ENCODE data around the gene HEATR1.
A peak's percentile ranks its signal among the peaks of the same experiment; 100 is the strongest.
"Not testable (repeated sequence)": the region's sequence is repeated elsewhere in the genome, so short reads cannot be mapped to it uniquely, and the experiment has no call there.

The HEATR1 gene

DNA sequence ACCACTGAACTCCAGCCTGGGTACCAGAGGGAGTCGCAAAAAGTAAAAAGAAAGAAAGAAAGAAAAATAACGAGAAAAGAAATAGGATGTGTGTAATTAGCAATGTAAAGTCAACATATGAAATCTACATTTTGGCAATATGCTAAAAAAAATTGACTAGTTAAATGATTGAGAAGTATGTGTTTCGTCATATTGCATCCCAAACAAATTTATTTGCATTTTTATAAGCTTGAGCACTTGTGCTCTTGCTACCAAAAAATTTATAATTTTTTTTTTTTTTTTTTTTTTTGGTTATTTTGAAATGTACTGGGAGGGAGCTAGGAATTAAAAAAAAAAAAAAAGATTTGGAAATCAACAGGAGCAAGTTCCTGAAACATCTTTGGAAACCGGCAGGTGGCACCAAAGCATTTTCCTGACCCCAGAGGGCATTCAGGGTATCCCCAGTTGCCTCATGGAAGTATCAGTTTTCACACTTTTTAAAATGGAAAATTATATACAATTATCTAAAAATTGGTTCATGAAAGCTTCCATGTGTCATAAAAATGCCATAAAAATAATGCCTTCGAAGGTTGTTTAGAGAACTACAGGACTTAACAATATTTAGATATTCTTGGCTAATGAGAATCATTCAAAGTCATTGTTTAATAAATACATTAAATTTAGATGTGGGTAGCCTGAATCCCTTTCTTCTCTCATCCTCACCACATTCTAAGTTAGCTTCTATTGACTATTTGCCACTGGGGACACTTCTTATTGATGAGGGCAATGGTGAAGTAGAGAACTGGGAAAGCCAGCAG, 4.8 kb upstream of the HEATR1 start:
- DNase-seq (ENCODE audit: insufficient read length, low spot score) = peak; percentile 18
- no peak for TF ChIP-seq POLR2A (IDR thresholded peaks at IDR 0.05; ENCODE audit: low read depth, low read length)
- FAIRE-seq = no peak

DNA sequence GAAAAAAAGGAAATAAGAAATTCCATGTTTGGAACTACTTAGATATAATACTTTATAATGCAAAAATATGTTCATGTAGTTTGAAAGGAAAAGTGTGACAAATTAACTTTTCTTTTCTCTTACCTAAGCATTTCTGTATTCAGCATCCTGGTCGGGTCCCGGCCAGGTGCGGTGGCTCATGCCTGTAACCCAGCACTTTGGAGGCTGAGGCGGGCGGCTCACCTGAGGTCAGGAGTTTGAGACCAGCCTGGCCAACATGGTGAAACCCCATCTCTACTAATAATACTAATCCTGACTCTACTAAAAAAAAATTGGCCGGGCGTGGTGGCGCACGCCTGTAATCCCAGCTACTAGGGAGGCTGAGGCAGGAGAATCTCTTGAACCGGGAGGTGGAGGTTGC, 3.3 kb upstream of the HEATR1 start:
- not testable (repeated sequence) for FAIRE-seq; DNase-seq (ENCODE audit: insufficient read length, low spot score)

DNA sequence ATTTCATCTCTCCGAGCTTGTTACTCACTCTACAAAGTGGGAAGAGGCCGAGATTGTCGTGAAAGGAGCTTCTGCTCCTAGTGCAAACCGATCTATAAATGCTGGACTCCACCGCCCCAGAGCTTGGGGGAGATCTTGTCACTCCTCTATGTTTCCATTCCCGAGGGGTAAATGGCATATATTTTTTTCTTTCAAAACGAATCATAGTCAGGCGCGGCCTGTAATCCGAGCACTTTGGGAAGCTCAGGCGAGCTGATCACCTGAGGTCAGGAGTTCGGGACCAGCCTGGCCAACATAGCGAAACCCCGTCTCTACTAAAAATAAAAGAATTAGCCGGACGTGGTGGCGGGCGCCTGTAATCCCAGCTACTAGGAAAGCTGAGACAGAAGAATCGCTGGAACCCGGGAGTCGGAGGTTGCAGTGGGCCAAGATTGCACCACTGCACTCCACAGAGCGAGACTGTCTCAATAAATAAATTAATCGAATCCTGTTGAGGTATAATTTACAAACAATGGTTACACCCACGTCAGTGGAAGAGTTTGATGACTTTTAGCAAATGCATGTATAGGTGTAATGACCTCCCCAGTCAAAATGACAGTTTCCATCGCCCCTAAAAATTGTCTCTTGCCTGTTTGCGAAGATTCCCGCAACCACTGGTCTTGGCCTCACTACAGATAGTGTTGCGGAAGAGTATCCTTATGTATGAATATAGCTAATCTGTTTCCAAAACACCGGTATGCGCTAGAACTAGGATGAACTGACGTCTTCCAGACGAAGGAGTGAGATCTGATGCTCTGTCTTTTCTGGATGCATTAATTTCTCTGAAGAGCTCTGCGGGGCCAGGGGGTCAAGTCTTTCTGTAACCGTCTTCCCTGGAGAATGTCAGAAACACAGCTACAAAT, 840 bp upstream of the HEATR1 start:
- DNase-seq (ENCODE audit: insufficient read length, low spot score) = no peak
- no peak for TF ChIP-seq POLR2A (IDR thresholded peaks at IDR 0.05; ENCODE audit: low read depth, low read length)
- no peak for FAIRE-seq

DNA sequence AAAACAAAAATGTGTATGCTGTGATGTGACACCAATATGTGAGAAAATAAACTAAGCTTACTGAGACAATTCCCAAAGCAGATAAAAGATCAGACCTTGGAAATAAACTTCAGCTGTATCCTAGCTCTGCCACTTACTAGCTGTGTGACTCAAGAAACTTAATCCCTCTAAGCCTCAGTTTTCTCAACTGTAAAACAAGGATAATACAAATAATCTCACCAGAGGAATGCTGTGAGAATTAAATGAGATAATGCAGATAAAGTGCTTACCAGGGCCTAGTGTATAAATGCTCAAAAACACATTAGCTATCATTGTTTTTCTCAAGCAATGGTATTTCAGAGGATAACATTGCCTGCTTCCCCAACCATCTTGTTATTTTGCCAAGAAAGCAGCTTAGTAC, 2.1 kb downstream of the HEATR1 start:
- DNase-seq (ENCODE audit: insufficient read length, low spot score) = no peak
- no peak for FAIRE-seq
- TF ChIP-seq POLR2A (IDR thresholded peaks at IDR 0.05; ENCODE audit: low read depth, low read length) = no peak

DNA sequence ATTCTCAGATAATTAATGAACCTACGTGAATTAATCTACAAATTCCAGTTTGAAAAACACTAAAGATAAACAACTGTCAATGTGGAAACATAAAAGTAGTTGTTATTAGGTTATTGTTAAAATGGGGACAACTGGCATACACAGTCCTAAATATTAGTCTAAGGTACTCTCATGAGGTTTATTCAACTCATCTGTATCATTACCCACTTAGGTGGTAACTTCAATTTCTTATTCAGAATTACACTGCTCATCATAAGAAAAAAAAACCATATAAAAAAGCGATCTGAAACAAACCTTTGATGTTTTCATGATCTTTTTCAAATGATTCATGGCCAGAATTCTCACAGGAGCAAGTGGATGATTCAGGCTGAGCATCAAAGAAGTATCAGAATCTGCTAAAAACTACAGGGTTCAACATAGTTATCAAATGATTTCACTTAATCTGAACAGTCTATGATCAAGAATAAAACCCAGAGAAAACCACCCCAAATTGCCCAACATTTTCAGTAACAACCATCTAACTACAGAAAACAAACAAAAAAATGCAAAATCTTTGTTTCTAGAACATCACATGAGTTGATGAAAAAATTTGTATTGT, 13.7 kb downstream of the HEATR1 start:
- no peak for TF ChIP-seq POLR2A (IDR thresholded peaks at IDR 0.05; ENCODE audit: low read depth, low read length)
- FAIRE-seq (no peak), DNase-seq (ENCODE audit: insufficient read length, low spot score) (no peak)

DNA sequence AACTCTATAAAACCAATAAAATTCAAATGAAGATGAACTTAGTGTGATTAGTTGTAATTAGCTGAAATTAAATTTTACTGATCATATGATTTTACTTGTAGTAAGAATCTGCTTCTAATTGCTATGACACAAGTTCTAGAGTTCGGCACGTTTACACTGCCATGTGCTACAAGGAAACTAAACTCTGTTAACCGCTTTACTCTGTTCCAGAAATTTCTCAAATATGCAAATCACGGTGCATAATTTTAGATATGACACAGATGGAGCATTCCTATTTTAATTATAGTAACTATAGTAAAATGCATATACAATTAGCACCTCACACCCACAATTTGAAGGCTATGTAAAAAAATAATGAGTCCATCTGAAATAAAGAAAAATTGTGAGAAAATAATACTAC, 14.8 kb downstream of the HEATR1 start:
- DNase-seq (ENCODE audit: insufficient read length, low spot score) (no peak), FAIRE-seq (no peak)
- no peak for TF ChIP-seq POLR2A (IDR thresholded peaks at IDR 0.05; ENCODE audit: low read depth, low read length)

DNA sequence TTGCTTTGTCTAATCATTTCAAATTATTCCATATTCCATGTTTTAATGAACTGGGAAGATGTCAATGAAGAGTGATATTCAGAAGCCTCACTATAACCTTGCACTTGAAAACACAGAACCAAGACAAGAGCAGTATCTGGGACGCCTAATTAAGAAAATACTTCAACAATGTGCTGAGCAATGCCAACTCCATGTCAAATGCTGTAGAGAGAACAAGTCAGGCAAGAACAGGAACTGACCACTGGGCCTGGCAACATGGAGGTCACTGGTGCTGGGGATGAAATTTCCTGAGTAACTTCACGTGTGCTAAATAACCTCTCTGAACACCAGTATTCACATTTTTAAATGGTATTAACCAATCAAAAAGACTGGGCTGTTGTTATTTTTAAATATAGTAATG, 22.8 kb downstream of the HEATR1 start:
- TF ChIP-seq POLR2A (IDR thresholded peaks at IDR 0.05; ENCODE audit: low read depth, low read length) = no peak
- no peak for DNase-seq (ENCODE audit: insufficient read length, low spot score)
- FAIRE-seq = no peak

DNA sequence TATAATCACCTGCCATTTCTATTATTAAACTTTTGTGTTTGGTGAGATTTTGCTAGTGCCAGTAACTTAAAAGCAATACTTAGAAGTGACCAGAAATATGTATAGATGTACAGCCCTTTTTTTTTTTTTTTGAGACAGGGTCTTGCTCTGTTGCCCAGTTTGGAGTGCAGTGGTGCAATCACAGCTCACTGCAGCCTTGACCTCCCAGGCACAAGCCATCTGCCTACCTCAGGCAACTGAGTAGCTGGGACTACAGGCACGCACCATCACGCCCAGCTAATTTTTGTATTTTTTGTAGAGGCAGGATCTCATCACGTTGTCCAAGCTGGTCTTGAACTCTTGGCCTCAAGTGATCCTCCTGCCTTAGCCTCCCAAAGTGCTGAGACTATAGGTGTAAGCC, 23.9 kb downstream of the HEATR1 start:
- DNase-seq (ENCODE audit: insufficient read length, low spot score); FAIRE-seq: not testable (repeated sequence)

DNA sequence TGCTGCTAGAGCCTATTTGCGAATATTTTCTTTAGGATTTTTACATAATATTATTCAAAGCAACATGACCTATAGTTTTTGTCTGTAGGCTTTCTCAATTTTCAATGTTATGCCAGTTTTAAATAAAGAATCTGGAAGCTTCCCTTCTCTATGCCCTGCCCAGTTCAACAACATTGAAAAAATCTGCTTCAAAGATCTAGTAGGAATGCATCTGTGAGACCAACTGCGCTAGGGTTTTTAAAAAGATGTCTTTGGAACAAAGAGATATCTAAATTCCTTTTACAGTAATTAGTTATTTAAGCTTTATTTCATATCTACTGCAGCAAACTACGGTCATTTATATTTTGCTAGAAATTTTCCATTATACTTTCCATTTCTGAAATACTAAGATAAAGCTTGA, 25.7 kb downstream of the HEATR1 start:
- DNase-seq (ENCODE audit: insufficient read length, low spot score) (no peak), FAIRE-seq (no peak)
- TF ChIP-seq POLR2A (IDR thresholded peaks at IDR 0.05; ENCODE audit: low read depth, low read length) = no peak

DNA sequence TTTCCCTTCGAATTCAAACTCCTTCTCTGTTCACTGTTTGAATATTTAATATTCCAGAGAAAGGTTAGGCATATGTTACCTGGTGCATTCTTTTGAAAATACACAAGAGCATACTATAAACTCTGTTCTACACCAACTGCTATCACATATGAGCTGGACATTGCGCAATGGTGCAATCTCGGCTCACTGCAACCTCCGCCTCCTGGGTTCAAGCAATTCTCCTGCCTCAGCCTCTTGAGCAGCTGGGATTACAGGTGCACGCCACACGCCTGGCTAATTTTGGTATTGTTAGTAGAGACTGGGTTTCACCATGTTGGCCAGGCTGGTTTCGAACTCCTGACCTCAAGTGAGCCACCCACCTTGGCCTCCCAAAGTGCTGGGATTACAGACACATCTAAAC, 27.3 kb downstream of the HEATR1 start:
- DNase-seq (ENCODE audit: insufficient read length, low spot score); FAIRE-seq: not testable (repeated sequence)

DNA sequence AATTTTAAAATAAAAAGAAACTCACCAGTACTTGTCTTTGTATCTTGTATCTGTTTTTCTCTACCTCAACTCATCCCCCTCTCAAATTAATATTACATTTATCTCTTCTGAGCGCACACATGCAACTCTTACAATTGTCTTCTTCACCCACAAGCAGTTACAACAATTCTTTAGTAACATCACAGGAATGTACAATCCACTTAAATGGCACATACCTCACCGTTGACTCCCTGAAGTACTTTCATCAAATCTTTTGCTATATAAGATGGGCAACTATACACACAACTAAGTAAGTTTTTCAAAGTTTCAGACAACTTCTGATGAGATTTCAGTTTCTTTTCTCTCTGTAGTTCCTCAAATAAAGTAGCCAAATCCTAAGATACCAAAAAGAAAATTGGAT, 28.3 kb downstream of the HEATR1 start:
- TF ChIP-seq POLR2A (IDR thresholded peaks at IDR 0.05; ENCODE audit: low read depth, low read length) = no peak
- DNase-seq (ENCODE audit: insufficient read length, low spot score) = no peak
- no peak for FAIRE-seq

DNA sequence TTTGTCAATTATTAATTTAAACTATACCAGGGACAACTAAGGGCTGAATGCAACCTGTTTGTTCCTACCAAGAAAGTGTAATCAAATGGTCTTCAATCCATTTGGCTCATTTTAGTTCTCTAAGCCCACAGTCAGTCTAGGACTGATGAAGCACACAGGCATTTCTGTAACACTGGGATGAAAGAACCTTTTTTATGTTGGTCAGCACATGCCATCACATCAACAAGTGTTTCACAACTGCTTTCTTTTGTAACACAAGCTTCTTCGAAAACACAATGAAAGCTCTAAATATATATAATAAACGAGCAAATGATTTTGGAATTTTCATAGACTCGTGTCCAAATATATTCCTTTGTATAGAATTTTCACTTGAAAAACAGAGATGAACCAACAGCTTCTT, 28.8 kb downstream of the HEATR1 start:
- TF ChIP-seq POLR2A (IDR thresholded peaks at IDR 0.05; ENCODE audit: low read depth, low read length) = no peak
- FAIRE-seq (no peak), DNase-seq (ENCODE audit: insufficient read length, low spot score) (no peak)

DNA sequence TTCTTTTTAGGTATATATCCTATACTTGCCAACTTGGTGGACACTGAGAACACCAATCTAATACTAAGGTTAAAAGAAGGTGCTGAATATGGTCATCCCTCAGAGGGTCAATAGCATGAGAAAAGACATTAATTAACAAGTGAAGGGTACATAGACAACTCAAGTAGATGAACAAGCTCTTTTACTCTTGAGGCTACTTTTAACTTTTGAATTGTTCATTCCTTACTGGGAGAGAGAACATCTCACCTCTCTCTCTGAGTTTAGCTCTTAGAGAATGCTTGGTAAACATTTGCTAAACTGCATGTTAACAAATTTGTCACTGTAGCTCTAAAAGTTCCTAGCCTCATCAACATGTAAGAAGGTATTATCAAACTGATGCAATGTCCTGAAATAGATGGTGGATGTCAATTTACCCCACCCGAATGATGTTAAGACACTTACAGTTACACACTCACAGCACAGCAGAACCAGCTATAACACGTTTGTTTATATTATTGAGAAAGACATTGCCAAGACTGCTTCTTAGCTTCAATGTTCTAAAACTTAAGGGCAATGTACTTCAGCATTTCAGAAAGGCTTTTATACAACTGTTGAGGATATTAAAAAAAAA, 35.9 kb downstream of the HEATR1 start:
- TF ChIP-seq POLR2A (IDR thresholded peaks at IDR 0.05; ENCODE audit: low read depth, low read length) = no peak
- no peak for DNase-seq (ENCODE audit: insufficient read length, low spot score)
- no peak for FAIRE-seq

DNA sequence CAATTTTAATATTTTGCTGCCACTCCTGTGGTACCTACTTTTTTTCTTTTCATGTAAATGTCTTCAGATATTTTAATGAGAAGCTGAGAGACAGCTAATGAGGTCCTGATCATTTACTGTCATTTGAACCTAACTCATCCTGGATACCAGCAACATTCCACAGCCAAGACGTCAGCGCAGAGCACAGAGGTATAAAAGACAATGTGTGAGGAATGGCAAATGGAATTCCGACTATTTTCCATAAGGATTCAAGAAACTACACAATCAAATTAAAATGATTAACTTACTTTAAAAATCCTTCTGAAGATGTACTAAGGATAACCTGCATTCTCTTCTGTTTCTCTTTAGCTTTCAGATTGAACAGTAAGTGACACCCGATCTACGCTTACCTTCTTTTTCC, 38.8 kb downstream of the HEATR1 start:
- DNase-seq (ENCODE audit: insufficient read length, low spot score) (no peak), FAIRE-seq (no peak)
- no peak for TF ChIP-seq POLR2A (IDR thresholded peaks at IDR 0.05; ENCODE audit: low read depth, low read length)
